H1 (cell line): ENCODE data around the gene ATP11C. TPM values are rescaled to one million over a fixed set of nuclear protein-coding genes. Genes with fewer than 3 reads are reported as not detected.

Experiments
- CTBP2 ChIP-seq: IDR thresholded peaks from 2 replicates; pipeline ENCODE4 v1.7.0; 2011; ENCODE audit warnings: borderline replicate concordance, mild to moderate bottlenecking, moderate library complexity, mixed read lengths, low read length; ENCODE audit not compliant: insufficient read depth, insufficient read length
- JUND ChIP-seq: IDR thresholded peaks from 2 replicates; pipeline ENCODE4 v1.6.1; 2011; ENCODE audit warnings: mild to moderate bottlenecking, improper control_type of control experiment, low read length
- polyA plus RNA-seq, 7 experiments: library from polyadenylated mRNA; depleted of rRNA in 3 of 7; stranded (reverse) in 5 of 7; unstranded in 2 of 7; fragments of >200 nt in 5 of 7; fragments of 200-250 nt in 2 of 7; gene quantifications; 1 replicate in 5 of 7; 2 replicates in 1 of 7; 4 replicates in 1 of 7; pipeline versions ENCODE4 v1.2.1 to v1.2.3, GENCODE V29; 2011 to 2013; ENCODE audit warnings: missing spikeins in 2 of 7, mixed read lengths in 2 of 7
- total RNA-seq: library from RNA; stranded (reverse); fragmentation: NEBNext Ultra II Directional; extraction: Animal tissue kit (Norgen Biotek cat#: 25700); gene quantifications from 2 replicates; pipeline ENCODE4 v1.2.1, GENCODE V29; 2021

Gene ATP11C
- total and polyA plus RNA-seq, 2 of the 8 experiments (the other 6 are each of a cell fraction or from before 2014, with no cell fraction given), result 14.7 to 52.1 TPM

DNA sequence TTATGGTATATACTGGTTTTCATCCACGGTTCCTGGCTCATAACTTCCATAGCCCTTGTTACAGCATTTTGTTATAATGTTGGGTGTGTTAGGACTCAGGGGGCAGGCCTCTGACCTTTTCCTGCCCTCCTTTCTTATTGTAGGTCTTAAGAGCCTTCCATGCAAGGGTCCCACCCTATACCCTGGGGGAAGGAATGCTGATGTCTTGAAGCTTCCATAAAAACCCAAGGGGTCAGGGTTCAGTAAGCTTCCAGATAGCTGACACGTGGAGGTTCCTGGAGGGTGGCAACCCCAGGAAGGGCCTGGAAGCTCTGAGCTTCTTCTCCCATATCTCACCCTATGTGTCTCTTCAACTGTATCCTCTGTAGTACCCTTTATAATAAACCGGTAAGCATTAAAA, 29.6 kb downstream of the ATP11C start (continued):
- no peak for TF ChIP-seq JUND
- no peak for TF ChIP-seq CTBP2
